NCI-H1436 (cell line): ENCODE data around the gene PSMC4.
"Not testable (repeated sequence)": the region's sequence is repeated elsewhere in the genome, so short reads cannot be mapped to it uniquely, and the experiment has no call there.

Experiments
- DNase-seq: peaks from one replicate; lab custom pipeline; 2025; lab: John Stamatoyannopoulos, UW

PSMC4 gene

GRCh38 chr19:39946532-39946931, 24.4 kb upstream of the PSMC4 start:
- DNase-seq, result no peak

- DNase-seq, result no peak
Observed at GRCh38 chr19:39949026-39949747, 21.8 kb upstream of the PSMC4 start.

- no peak for DNase-seq
Observed at GRCh38 chr19:39951065-39951650, 19.8 kb upstream of the PSMC4 start.

- no peak for DNase-seq
Observed at GRCh38 chr19:39951686-39952085, 19.3 kb upstream of the PSMC4 start.

- no peak for DNase-seq
Observed at GRCh38 chr19:39953915-39954314, 17.1 kb upstream of the PSMC4 start.

GRCh38 chr19:39957886-39958285, 13.1 kb upstream of the PSMC4 start:
- not testable (repeated sequence) for DNase-seq

GRCh38 chr19:39958942-39959341, 12.0 kb upstream of the PSMC4 start:
- not testable (repeated sequence) for DNase-seq

- not testable (repeated sequence) for DNase-seq
Observed at GRCh38 chr19:39959407-39959806, 11.6 kb upstream of the PSMC4 start.

GRCh38 chr19:39963898-39964297, 7.1 kb upstream of the PSMC4 start:
- DNase-seq, result no peak

- DNase-seq, result no peak
Observed at GRCh38 chr19:39966617-39967016, 4.3 kb upstream of the PSMC4 start.

- no peak for DNase-seq
Observed at GRCh38 chr19:39967561-39967960, 3.4 kb upstream of the PSMC4 start.

GRCh38 chr19:39968789-39969188, 2.2 kb upstream of the PSMC4 start:
- no peak for DNase-seq

GRCh38 chr19:39969266-39969665, 1.7 kb upstream of the PSMC4 start:
- DNase-seq, result no peak

GRCh38 chr19:39969681-39970424, 1.1 kb upstream of the PSMC4 start:
- no peak for DNase-seq

GRCh38 chr19:39970425-39970674, 615 bp upstream of the PSMC4 start:
- peak; percentile 42 for DNase-seq

GRCh38 chr19:39971380-39972035, 543 bp downstream of the PSMC4 start:
- DNase-seq, result no peak

GRCh38 chr19:39974377-39975155, 3.6 kb downstream of the PSMC4 start:
- DNase-seq, result no peak

- DNase-seq, result no peak
Observed at GRCh38 chr19:39982883-39983282, 11.9 kb downstream of the PSMC4 start.

- no peak for DNase-seq
Observed at GRCh38 chr19:39983695-39984300, 12.8 kb downstream of the PSMC4 start.

GRCh38 chr19:39986643-39987042, 15.7 kb downstream of the PSMC4 start:
- no peak for DNase-seq

GRCh38 chr19:39987167-39987566, 16.2 kb downstream of the PSMC4 start:
- no peak for DNase-seq

- no peak for DNase-seq
Observed at GRCh38 chr19:39987596-39987995, 16.6 kb downstream of the PSMC4 start.
